Esophagus squamous epithelium (tissue), 4 donors: ENCODE measurements around the gene EGF.

Experiments used
- CTCF ChIP-seq, 6 experiments: fragments of 450-650 bp in 4 of 6; fragments of 200-600 bp in 2 of 6; sonication (generic) in 2 of 6; IDR thresholded peaks; one replicate each; pipeline ENCODE4 v1.5.1; 2016 to 2019; ENCODE audit warnings: antibody characterized with exemption in 6 of 6, mild to moderate bottlenecking in 4 of 6, moderate library complexity in 4 of 6
- POLR2A ChIP-seq, 4 donors: fragments of 450-650 bp; IDR thresholded peaks; one replicate each; pipeline ENCODE4 v1.6.1; 2017; ENCODE audit warnings: antibody characterized with exemption in 4 of 4, mild to moderate bottlenecking in 4 of 4, moderate library complexity in 3 of 4

GRCh38 chr4:109973529-109973905, 60.8 kb downstream of the EGF start:
- no peak for TF ChIP-seq CTCF (IDR thresholded peaks at IDR 0.05)
- TF ChIP-seq POLR2A (IDR thresholded peaks at IDR 0.05): no peak
